HUES48 (cell line): ENCODE results near the gene GRIK1.

Source experiments
- H3K27ac ChIP-seq: one replicate; pipeline ENCODE4 v1.7.0; 2013; ENCODE audit warnings: low read depth, low read length, inconsistent platforms
- H3K27me3 ChIP-seq: 2 replicates; pipeline ENCODE4 v1.6.1; 2013; ENCODE audit warnings: mild to moderate bottlenecking, low read length; ENCODE audit not compliant: control insufficient read depth, insufficient read depth
- H3K36me3 ChIP-seq: 2 replicates; pipeline ENCODE4 v1.6.1; 2013; ENCODE audit warnings: low read length; ENCODE audit not compliant: control insufficient read depth, insufficient read depth
- H3K4me1 ChIP-seq: 2 replicates; pipeline ENCODE4 v1.6.1; 2013; ENCODE audit warnings: mild to moderate bottlenecking, low read length; ENCODE audit not compliant: control insufficient read depth, insufficient read depth
- H3K4me3 ChIP-seq: 2 replicates; pipeline ENCODE4 v1.5.1; 2013; ENCODE audit warnings: mild to moderate bottlenecking, low read depth, low read length
- H3K9ac ChIP-seq: 2 replicates; pipeline ENCODE4 v1.6.1; 2013; ENCODE audit warnings: mild to moderate bottlenecking, low read depth, low read length, moderate library complexity
- H3K9me3 ChIP-seq: 2 replicates; pipeline ENCODE4 v1.6.1; 2013; ENCODE audit warnings: low read length; ENCODE audit not compliant: control insufficient read depth, insufficient read depth

Gene GRIK1

GRCh38 chr21:29749957-29750356, 189.8 kb downstream of the GRIK1 start:
- H3K27me3 ChIP-seq: no peaks in the 10 kb centered on the region
- no peak overlapping the region for H3K9ac ChIP-seq
- no peak overlapping the region for H3K4me3 ChIP-seq
- H3K27ac ChIP-seq: no peak overlapping the region
- H3K9me3 ChIP-seq: no peaks in the 10 kb centered on the region
- no peaks in the 10 kb centered on the region for H3K36me3 ChIP-seq
- peaks cover 8% of the 10 kb centered on the region; the same call in 1 of the 2 replicates for H3K4me1 ChIP-seq

GRCh38 chr21:29749223-29749622, 190.6 kb downstream of the GRIK1 start:
- no peak overlapping the region for H3K9ac ChIP-seq
- H3K4me3 ChIP-seq: no peak overlapping the region
- peaks cover 8% of the 10 kb centered on the region; the same call in 1 of the 2 replicates for H3K4me1 ChIP-seq
- no peaks in the 10 kb centered on the region for H3K27me3 ChIP-seq
- no peak overlapping the region for H3K27ac ChIP-seq
- H3K9me3 ChIP-seq: no peaks in the 10 kb centered on the region
- no peaks in the 10 kb centered on the region for H3K36me3 ChIP-seq

GRCh38 chr21:29748391-29749167, 191.2 kb downstream of the GRIK1 start:
- Histone ChIP-seq H3K9ac (no peak overlapping the region), H3K4me3 (no peak overlapping the region), H3K27ac (no peak overlapping the region), H3K9me3 (no peaks in the 10 kb centered on the region), H3K27me3 (no peaks in the 10 kb centered on the region), H3K4me1 (peaks cover 8% of the 10 kb centered on the region; the same call in 1 of the 2 replicates), H3K36me3 (no peaks in the 10 kb centered on the region)

GRCh38 chr21:29741761-29742160, 198.0 kb downstream of the GRIK1 start:
- Histone ChIP-seq H3K27me3 (no peaks in the 10 kb centered on the region), H3K4me1 (no peaks in the 10 kb centered on the region), H3K9me3 (no peaks in the 10 kb centered on the region), H3K4me3 (no peak overlapping the region), H3K27ac (no peak overlapping the region), H3K9ac (no peak overlapping the region), H3K36me3 (no peaks in the 10 kb centered on the region)

GRCh38 chr21:29739176-29739575, 200.6 kb downstream of the GRIK1 start:
- Histone ChIP-seq H3K36me3 (no peaks in the 10 kb centered on the region), H3K4me3 (no peak overlapping the region), H3K9me3 (no peaks in the 10 kb centered on the region), H3K9ac (no peak overlapping the region), H3K27me3 (no peaks in the 10 kb centered on the region), H3K27ac (no peak overlapping the region), H3K4me1 (no peaks in the 10 kb centered on the region)

GRCh38 chr21:29738730-29739129, 201.1 kb downstream of the GRIK1 start:
- no peak overlapping the region for H3K4me3 ChIP-seq
- no peaks in the 10 kb centered on the region for H3K9me3 ChIP-seq
- H3K36me3 ChIP-seq: no peaks in the 10 kb centered on the region
- no peaks in the 10 kb centered on the region for H3K27me3 ChIP-seq
- no peak overlapping the region for H3K9ac ChIP-seq
- H3K27ac ChIP-seq: no peak overlapping the region
- no peaks in the 10 kb centered on the region for H3K4me1 ChIP-seq

GRCh38 chr21:29737186-29737585, 202.6 kb downstream of the GRIK1 start:
- Histone ChIP-seq H3K9ac (no peak overlapping the region), H3K27me3 (no peaks in the 10 kb centered on the region), H3K9me3 (no peaks in the 10 kb centered on the region), H3K4me3 (no peak overlapping the region), H3K27ac (no peak overlapping the region), H3K36me3 (no peaks in the 10 kb centered on the region), H3K4me1 (no peaks in the 10 kb centered on the region)

- no peaks in the 10 kb centered on the region for H3K27me3 ChIP-seq
- H3K9me3 ChIP-seq: no peaks in the 10 kb centered on the region
- no peak overlapping the region for H3K4me3 ChIP-seq
- H3K27ac ChIP-seq: no peak overlapping the region
- H3K36me3 ChIP-seq: no peaks in the 10 kb centered on the region
- no peaks in the 10 kb centered on the region for H3K4me1 ChIP-seq
- no peak overlapping the region for H3K9ac ChIP-seq
These were observed 209.5 kb downstream of the GRIK1 start for GRCh38 chr21:29730281-29730680.

- Histone ChIP-seq H3K4me1 (peaks cover 15% of the 10 kb centered on the region), H3K36me3 (no peaks in the 10 kb centered on the region), H3K9ac (no peak overlapping the region), H3K27me3 (no peaks in the 10 kb centered on the region), H3K4me3 (no peak overlapping the region), H3K9me3 (no peaks in the 10 kb centered on the region), H3K27ac (no peak overlapping the region)
These were observed 213.8 kb downstream of the GRIK1 start for GRCh38 chr21:29726044-29726443.

GRCh38 chr21:29725025-29725736, 214.6 kb downstream of the GRIK1 start:
- no peaks in the 10 kb centered on the region for H3K36me3 ChIP-seq
- H3K9me3 ChIP-seq: no peaks in the 10 kb centered on the region
- H3K27me3 ChIP-seq: no peaks in the 10 kb centered on the region
- no peak overlapping the region for H3K4me3 ChIP-seq
- no peak overlapping the region for H3K27ac ChIP-seq
- H3K4me1 ChIP-seq: peaks cover 23% of the 10 kb centered on the region
- no peak overlapping the region for H3K9ac ChIP-seq

GRCh38 chr21:29721964-29722363, 217.8 kb downstream of the GRIK1 start:
- peaks cover 6% of the 10 kb centered on the region for H3K9me3 ChIP-seq
- H3K4me3 ChIP-seq: no peak overlapping the region
- no peaks in the 10 kb centered on the region for H3K36me3 ChIP-seq
- H3K27me3 ChIP-seq: no peaks in the 10 kb centered on the region
- H3K4me1 ChIP-seq: peaks cover 23% of the 10 kb centered on the region
- peak overlapping the region; percentile 68 for H3K27ac ChIP-seq
- no peak overlapping the region for H3K9ac ChIP-seq
